GM12878 (cell line): ENCODE measurements around the gene SPATC1L. TPM values are rescaled to one million over a fixed set of nuclear protein-coding genes. Genes with fewer than 3 reads are reported as not detected.
"Not testable (repeated sequence)": the region's sequence is repeated elsewhere in the genome, so short reads cannot be mapped to it uniquely, and the experiment has no call there.

Experiments
- ATAC-seq: fragments of 200-7000 bp; cut with Tn5 transposase; 3 replicates; pipeline ENCODE4 v1.9.1; 2020; ENCODE audit warnings: mild to moderate bottlenecking, moderate library complexity
- BruUV-seq: library from RNA; stranded (reverse); fragments of 400-500 nt; replicated peaks from 2 replicates; lab custom pipeline; 2021; lab: Mats Ljungman, UMichigan
- CTCF ChIA-PET: fragments of 300-600 bp; sonication (Branson Sonifier 250); formaldehyde crosslinking; extraction: SDS; loops from one replicate; lab custom pipeline; 2021; ENCODE audit warnings: inconsistent platforms; lab: Yijun Ruan, JAX
- POLR2A ChIA-PET: fragments of 350-600 bp; formaldehyde crosslinking; extraction: SDS; loops from one replicate; lab custom pipeline; 2021; ENCODE audit warnings: inconsistent platforms; lab: Charles Lee
- RAD21 ChIA-PET: fragments of 300-600 bp; sonication (Branson Sonifier 250); formaldehyde crosslinking; loops from one replicate; lab custom pipeline; 2023; ENCODE audit warnings: antibody characterized with exemption; ENCODE audit not compliant: unreplicated experiment; lab: Charles Lee
- SMC1A ChIA-PET: fragments of 300-600 bp; sonication (Branson Sonifier 250); formaldehyde crosslinking; loops from one replicate; lab custom pipeline; 2023; ENCODE audit not compliant: unreplicated experiment, uncharacterized antibody; lab: Charles Lee
- DNase-seq: peaks from one replicate; pipeline ENCODE4 v3.0.0-alpha.2; 2011; ENCODE audit warnings: low read depth, low spot score
- FAIRE-seq: peaks from 3 replicates; lab custom pipeline; 2011; peaks lifted over from hg19 to GRCh38; lab: Jason Lieb, UNC
- H2AFZ ChIP-seq: 2 replicates; pipeline ENCODE4 v1.6.0; 2011; ENCODE audit warnings: low read depth, low read length, control low read depth; ENCODE audit not compliant: control insufficient read depth
- H3K27ac ChIP-seq: 2 replicates; pipeline ENCODE4 v1.5.1; 2011; ENCODE audit warnings: control low read depth; ENCODE audit not compliant: control insufficient read depth, insufficient read depth
- H3K27me3 ChIP-seq, 2 experiments: replicated peaks in 1 of 2; 2 replicates each; pipeline versions ENCODE4 v1.6.0 to v1.6.1; 2011; ENCODE audit warnings: low read length in 1 of 2; ENCODE audit not compliant: control insufficient read depth in 2 of 2, insufficient read depth in 2 of 2
- H3K36me3 ChIP-seq, 2 experiments: 2 replicates each; pipeline ENCODE4 v1.5.1; 2011; ENCODE audit warnings: low read length in 1 of 2; ENCODE audit not compliant: control insufficient read depth in 2 of 2, insufficient read depth in 2 of 2
- H3K4me1 ChIP-seq: 2 replicates; pipeline ENCODE4 v1.6.1; 2011; ENCODE audit warnings: mild to moderate bottlenecking, low read length, moderate library complexity, mixed read lengths; ENCODE audit not compliant: control insufficient read depth, insufficient read depth
- H3K4me2 ChIP-seq: 2 replicates; pipeline ENCODE4 v1.6.0; 2011; ENCODE audit warnings: control low read depth; ENCODE audit not compliant: control insufficient read depth, insufficient read depth
- H3K4me3 ChIP-seq: fragments of 200-600 bp; sonication (generic); 2 replicates; pipeline ENCODE4 v1.5.1; 2016
- H3K79me2 ChIP-seq: 2 replicates; pipeline ENCODE4 v1.6.0; 2011; ENCODE audit warnings: low read length; ENCODE audit not compliant: control insufficient read depth, insufficient read depth
- H3K9ac ChIP-seq: 2 replicates; pipeline ENCODE4 v1.8.0; 2011; ENCODE audit warnings: low read length, control low read depth, mixed read lengths; ENCODE audit not compliant: control insufficient read depth, insufficient read depth
- H3K9me3 ChIP-seq: replicated peaks from 3 replicates; pipeline ENCODE4 v1.5.1; 2011; ENCODE audit warnings: mild to moderate bottlenecking, low read length; ENCODE audit not compliant: control insufficient read depth, insufficient read depth
- H4K20me1 ChIP-seq: 2 replicates; pipeline ENCODE4 v1.6.0; 2011; ENCODE audit not compliant: control insufficient read depth, insufficient read depth
- PAX8 ChIP-seq: fragments of 450-650 bp; IDR thresholded peaks from 2 replicates; pipeline ENCODE4 v1.6.1; 2017; ENCODE audit warnings: mild to moderate bottlenecking, moderate library complexity
- TCF3 ChIP-seq: IDR thresholded peaks from 2 replicates; pipeline ENCODE4 v1.6.1; 2012; ENCODE audit warnings: low read depth, mild to moderate bottlenecking, low read length, borderline replicate concordance; ENCODE audit not compliant: insufficient read depth
- TCF7 ChIP-seq: IDR thresholded peaks from 2 replicates; pipeline ENCODE4 v1.6.1; 2014; ENCODE audit warnings: antibody characterized with exemption, borderline replicate concordance
- ZNF207 ChIP-seq: fragments of 450-650 bp; IDR thresholded peaks from 2 replicates; pipeline ENCODE4 v1.6.1; 2014; ENCODE audit warnings: antibody characterized with exemption, mild to moderate bottlenecking, borderline replicate concordance
- ZNF274 ChIP-seq: IDR thresholded peaks from one replicate; pipeline ENCODE4 v1.8.0; 2011; ENCODE audit not compliant: insufficient read length, insufficient read depth
- WGBS: methylation state at CpG from one replicate; pipeline ENCODE4 v1.1.6; 2016; ENCODE audit warnings: low lambda C conversion rate; ENCODE audit not compliant: insufficient replicate concordance, insufficient coverage; ENCODE audit errors: missing lambda C conversion rate; 5-methylcytosine and 5-hydroxymethylcytosine counted together
- in situ Hi-C: fragments of 300-500 bp; cut with MboI; formaldehyde crosslinking; loops from 9 replicates; pipeline ENCODE4 v1.14.3; 2018; ENCODE audit warnings: mixed read lengths
- intact Hi-C: fragments of 100-400 bp; cut with micrococcal nuclease; formaldehyde crosslinking; loops from one replicate; pipeline ENCODE4 v1.14.2; 2022; ENCODE audit not compliant: unreplicated experiment
- polyA plus RNA-seq, 11 experiments: library from polyadenylated mRNA; depleted of rRNA in 4 of 11; unstranded in 6 of 11; stranded (reverse) in 5 of 11; fragments of >200 nt; fragmentation: Nextera tagmentation in 4 of 11; fragmentation: Illumina TruSeq in 1 of 11; extraction: Ambion mirVana in 4 of 11; extraction: Trizol in 1 of 11; gene quantifications; 1 replicate in 1 of 11; 2 replicates in 10 of 11; pipeline versions ENCODE4 v1.2.1 to v1.2.3, GENCODE V29; 2011 to 2016; ENCODE audit warnings: inconsistent platforms in 2 of 11, missing spikeins in 2 of 11, low read depth in 1 of 11
- total RNA-seq, 4 experiments: library from RNA; depleted of rRNA in 3 of 4; stranded (reverse); fragments of >200 nt in 3 of 4; fragmentation: Illumina TruSeq in 1 of 4; extraction: Trizol in 1 of 4; gene quantifications; 2 replicates each; pipeline versions ENCODE4 v1.2.1 to v1.2.3, GENCODE V29; 2013 to 2021
- TF ChIP-seq, protein P1 (sequence below): fragments of 450-650 bp; IDR thresholded peaks from 2 replicates; pipeline ENCODE4 v1.6.1; 2017; ENCODE audit warnings: mild to moderate bottlenecking
- TF ChIP-seq, protein P2 (sequence below): fragments of 450-650 bp; conservative IDR thresholded peaks from 2 replicates; pipeline ENCODE4 v1.6.1; 2017; ENCODE audit warnings: mild to moderate bottlenecking, moderate library complexity

Gene SPATC1L
- total and polyA plus RNA-seq, 10 of the 15 experiments (the other 5 are each of a cell fraction or from before 2014, with no cell fraction given): 1.4 to 16.0 (median 7.0) TPM; not detected in 2

DNA sequence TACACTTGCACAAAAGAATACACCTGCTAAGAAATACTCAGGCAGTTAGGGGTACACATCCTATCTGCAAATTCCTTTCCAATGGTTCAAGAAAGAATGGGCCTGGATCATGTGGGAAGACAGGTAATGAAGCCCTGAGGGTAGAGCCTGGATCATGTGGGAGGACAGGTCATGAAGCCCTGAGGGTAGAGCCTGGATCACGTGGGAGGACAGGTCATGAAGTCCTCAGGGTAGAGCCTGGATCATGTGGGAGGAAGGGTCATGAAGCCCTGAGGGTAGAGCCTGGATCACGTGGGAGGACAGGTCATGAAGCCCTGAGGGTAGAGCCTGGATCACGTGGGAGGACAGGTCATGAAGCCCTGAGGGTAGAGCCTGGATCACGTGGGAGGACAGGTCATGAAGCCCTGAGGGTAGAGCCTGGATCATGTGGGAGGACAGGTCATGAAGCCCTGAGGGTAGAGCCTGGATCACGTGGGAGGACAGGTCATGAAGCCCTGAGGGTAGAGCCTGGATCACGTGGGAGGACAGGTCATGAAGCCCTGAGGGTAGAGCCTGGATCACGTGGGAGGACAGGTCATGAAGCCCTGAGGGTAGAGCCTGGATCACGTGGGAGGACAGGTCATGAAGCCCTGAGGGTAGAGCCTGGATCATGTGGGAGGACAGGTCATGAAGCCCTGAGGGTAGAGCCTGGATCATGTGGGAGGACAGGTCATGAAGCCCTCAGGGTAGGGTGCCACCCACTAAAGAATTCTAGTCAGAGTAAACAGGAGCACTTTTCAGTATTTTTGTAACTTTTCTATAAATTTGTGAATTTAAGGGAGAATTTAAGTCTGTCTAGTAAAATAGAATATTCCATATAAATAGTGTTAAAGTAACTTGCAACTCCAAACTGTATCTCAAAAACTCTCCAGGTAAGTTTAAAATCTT lies 16.9 kb upstream of the SPATC1L start:
- H4K20me1 ChIP-seq, intact Hi-C loops, RAD21 ChIA-PET, H3K27me3 ChIP-seq, H3K9me3 ChIP-seq, SMC1A ChIA-PET, H2AFZ ChIP-seq, H3K4me3 ChIP-seq, BruUV-seq, POLR2A ChIA-PET, H3K9ac ChIP-seq, H3K27ac ChIP-seq, ATAC-seq, CTCF ChIA-PET, H3K4me1 ChIP-seq, H3K4me2 ChIP-seq, H3K79me2 ChIP-seq, FAIRE-seq, DNase-seq, in situ Hi-C loops: not testable (repeated sequence)
- WGBS: 91% methylated on average over 3 of the region's 8 CpGs
- peaks cover 0 to 17% of the 10 kb centered on the region in 2 experiments; a peak in 3 of 4 replicates for H3K36me3 ChIP-seq

DNA sequence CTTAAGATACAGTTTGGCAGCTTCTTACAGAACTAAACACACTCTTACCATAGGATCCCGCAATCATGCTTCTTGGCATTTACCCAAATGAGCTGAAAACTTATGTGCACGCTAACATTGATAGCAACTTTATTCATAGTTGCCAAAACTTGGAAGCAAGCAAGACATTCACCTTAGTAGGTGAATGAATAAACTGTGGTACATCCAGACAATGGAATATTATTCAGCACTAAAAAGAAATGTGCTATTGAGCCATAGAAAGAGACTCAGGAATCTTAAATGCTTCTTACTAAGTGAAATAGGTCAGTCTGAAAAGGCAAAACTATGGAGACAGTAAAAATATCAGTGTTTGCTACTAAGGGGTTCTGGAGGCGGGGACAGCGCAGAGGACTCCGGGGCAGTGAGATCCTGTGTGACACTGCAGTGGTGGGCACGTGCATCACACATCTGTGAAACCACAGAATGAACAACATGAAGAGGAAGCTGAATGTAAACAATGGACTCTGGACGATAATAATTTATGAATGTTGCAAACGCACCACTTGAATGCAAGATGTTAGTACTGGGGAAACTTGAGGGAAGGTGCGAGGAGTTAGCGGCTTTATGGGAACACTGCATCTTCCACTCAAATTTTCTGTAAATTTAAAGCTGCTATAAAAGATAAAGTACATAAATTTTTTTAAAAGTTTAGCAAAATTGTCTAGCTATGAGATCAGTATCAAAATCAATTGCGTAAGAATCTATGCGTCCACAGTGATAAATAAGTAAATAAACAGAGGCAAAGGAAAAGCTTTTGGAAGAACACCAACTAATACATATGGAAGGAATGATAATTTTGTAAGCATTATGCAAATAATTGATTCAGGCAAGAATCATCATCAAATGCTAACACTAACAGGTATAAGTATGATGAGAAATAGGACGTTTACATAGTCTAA lies 15.4 kb upstream of the SPATC1L start:
- Histone ChIP-seq H3K27ac (no peak overlapping the region), H3K9me3 (no peaks in the 10 kb centered on the region), H2AFZ (no peak overlapping the region), H4K20me1 (no peaks in the 10 kb centered on the region), H3K9ac (no peak overlapping the region), H3K36me3 (peaks cover 4 to 21% of the 10 kb centered on the region in 2 experiments; a peak in 3 of 4 replicates), H3K4me1 (no peaks in the 10 kb centered on the region), H3K27me3 (no peaks in the 10 kb centered on the region), H3K4me3 (no peak overlapping the region), H3K79me2 (no peaks in the 10 kb centered on the region), H3K4me2 (no peak overlapping the region)
- no peak for FAIRE-seq
- WGBS: 79% methylated on average over 13 of the region's 13 CpGs
- DNase-seq: no peak
- in situ Hi-C loops: no loop called here
- BruUV-seq: no TSS peak
- RAD21 ChIA-PET: no interaction called here
- SMC1A ChIA-PET: interaction anchor here (0.9 kb wide), 1 partner anchor 24 kb away, joined by 3 read pairs; no protein-coding TSS in a partner anchor
- intact Hi-C loops: no loop called here
- CTCF ChIA-PET: no interaction called here
- POLR2A ChIA-PET: no interaction called here
- ATAC-seq: no peak
- TF ChIP-seq TCF3: no peak
- TF ChIP-seq, protein P1, sequence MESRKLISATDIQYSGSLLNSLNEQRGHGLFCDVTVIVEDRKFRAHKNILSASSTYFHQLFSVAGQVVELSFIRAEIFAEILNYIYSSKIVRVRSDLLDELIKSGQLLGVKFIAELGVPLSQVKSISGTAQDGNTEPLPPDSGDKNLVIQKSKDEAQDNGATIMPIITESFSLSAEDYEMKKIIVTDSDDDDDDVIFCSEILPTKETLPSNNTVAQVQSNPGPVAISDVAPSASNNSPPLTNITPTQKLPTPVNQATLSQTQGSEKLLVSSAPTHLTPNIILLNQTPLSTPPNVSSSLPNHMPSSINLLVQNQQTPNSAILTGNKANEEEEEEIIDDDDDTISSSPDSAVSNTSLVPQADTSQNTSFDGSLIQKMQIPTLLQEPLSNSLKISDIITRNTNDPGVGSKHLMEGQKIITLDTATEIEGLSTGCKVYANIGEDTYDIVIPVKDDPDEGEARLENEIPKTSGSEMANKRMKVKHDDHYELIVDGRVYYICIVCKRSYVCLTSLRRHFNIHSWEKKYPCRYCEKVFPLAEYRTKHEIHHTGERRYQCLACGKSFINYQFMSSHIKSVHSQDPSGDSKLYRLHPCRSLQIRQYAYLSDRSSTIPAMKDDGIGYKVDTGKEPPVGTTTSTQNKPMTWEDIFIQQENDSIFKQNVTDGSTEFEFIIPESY: no peak
- TF ChIP-seq ZNF207: no peak
- TF ChIP-seq ZNF274: no peak
- TF ChIP-seq, protein P2, sequence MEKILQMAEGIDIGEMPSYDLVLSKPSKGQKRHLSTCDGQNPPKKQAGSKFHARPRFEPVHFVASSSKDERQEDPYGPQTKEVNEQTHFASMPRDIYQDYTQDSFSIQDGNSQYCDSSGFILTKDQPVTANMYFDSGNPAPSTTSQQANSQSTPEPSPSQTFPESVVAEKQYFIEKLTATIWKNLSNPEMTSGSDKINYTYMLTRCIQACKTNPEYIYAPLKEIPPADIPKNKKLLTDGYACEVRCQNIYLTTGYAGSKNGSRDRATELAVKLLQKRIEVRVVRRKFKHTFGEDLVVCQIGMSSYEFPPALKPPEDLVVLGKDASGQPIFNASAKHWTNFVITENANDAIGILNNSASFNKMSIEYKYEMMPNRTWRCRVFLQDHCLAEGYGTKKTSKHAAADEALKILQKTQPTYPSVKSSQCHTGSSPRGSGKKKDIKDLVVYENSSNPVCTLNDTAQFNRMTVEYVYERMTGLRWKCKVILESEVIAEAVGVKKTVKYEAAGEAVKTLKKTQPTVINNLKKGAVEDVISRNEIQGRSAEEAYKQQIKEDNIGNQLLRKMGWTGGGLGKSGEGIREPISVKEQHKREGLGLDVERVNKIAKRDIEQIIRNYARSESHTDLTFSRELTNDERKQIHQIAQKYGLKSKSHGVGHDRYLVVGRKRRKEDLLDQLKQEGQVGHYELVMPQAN: no peak
- TF ChIP-seq PAX8: no peak
- TF ChIP-seq TCF7: no peak
